Vagina (tissue), 2 donors: Measurements from ENCODE around the gene GPI.

ENCODE experiments used
- POLR2A ChIP-seq, 2 donors: fragments of 450-650 bp; IDR thresholded peaks; one replicate each; pipeline ENCODE4 v1.6.1; 2017; ENCODE audit warnings: antibody characterized with exemption in 2 of 2, mild to moderate bottlenecking in 2 of 2, moderate library complexity in 2 of 2
- TF ChIP-seq, protein P1 (sequence below), 3 experiments: fragments of 450-650 bp in 2 of 3; fragments of 200-600 bp in 1 of 3; sonication (generic) in 1 of 3; IDR thresholded peaks; one replicate each; pipeline ENCODE4 v1.5.1; 2017 to 2019; ENCODE audit warnings: antibody characterized with exemption in 3 of 3, mild to moderate bottlenecking in 2 of 3, moderate library complexity in 2 of 3

DNA sequence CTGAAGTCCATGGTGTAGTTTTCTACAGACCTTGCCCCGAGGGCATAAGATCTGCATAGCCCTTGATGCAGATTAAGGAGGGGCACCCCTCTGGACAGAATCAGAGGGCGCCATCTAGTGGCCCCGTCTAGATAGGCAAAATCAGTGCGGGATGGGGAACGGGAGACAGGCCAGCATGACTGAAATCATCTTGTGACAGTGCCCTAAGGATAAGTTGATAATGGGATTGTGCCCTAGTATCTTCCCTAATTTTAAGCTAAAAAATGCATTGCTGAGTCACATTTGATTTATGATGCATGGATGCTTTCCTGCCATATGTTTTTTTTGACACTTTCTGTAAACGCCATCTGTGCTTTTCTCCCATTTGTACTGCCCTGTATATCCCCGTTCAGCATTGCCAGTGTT lies 19.0 kb upstream of the GPI start:
- TF ChIP-seq, protein P1, sequence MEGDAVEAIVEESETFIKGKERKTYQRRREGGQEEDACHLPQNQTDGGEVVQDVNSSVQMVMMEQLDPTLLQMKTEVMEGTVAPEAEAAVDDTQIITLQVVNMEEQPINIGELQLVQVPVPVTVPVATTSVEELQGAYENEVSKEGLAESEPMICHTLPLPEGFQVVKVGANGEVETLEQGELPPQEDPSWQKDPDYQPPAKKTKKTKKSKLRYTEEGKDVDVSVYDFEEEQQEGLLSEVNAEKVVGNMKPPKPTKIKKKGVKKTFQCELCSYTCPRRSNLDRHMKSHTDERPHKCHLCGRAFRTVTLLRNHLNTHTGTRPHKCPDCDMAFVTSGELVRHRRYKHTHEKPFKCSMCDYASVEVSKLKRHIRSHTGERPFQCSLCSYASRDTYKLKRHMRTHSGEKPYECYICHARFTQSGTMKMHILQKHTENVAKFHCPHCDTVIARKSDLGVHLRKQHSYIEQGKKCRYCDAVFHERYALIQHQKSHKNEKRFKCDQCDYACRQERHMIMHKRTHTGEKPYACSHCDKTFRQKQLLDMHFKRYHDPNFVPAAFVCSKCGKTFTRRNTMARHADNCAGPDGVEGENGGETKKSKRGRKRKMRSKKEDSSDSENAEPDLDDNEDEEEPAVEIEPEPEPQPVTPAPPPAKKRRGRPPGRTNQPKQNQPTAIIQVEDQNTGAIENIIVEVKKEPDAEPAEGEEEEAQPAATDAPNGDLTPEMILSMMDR (IDR thresholded peaks at IDR 0.05): peak; percentile 17 to 25 (median 23)
- TF ChIP-seq POLR2A (IDR thresholded peaks at IDR 0.05): no peak
